ENCODE measurements around the gene ZNF689. TPM values are rescaled to one million over a fixed set of nuclear protein-coding genes. Genes with fewer than 3 reads are reported as not detected.

ZNF689 gene
- total RNA-seq, 3 donors from 2014 or later (not counting 1 experiment from before 2014, with no cell fraction given), result 8.8 to 9.3 (median 9.1) TPM

- Mint-ChIP-seq H3K4me3 (no peak overlapping the region), H3K27ac (no peak overlapping the region), H3K36me3 (no peaks in the 10 kb centered on the region), H3K27me3 (ENCODE audit: low read depth in 2 of 2) (no peaks in the 10 kb centered on the region), H3K4me1 (peaks cover 37 to 54% of the 10 kb centered on the region in 2 donors), H3K9me3 (no peaks in the 10 kb centered on the region)
- no peaks in the 10 kb centered on the region for H3K27me3 ChIP-seq (ENCODE audit: control insufficient read depth, insufficient read depth, low read length)
- no peak for DNase-seq
- 97% methylated on average over 18 of the region's 18 CpGs for WGBS (ENCODE audit: insufficient coverage)
- peaks cover 44% of the 10 kb centered on the region for H3K36me3 ChIP-seq (ENCODE audit: control insufficient read depth, insufficient read depth, low read length)
- H3K4me1 ChIP-seq (ENCODE audit: control insufficient read depth, insufficient read depth, low read length), result peaks cover 32% of the 10 kb centered on the region
- intact Hi-C loops (cut with micrococcal nuclease), result loop anchor here (5.0 kb wide), 2 partner anchors 83 to 1833 kb away; partner anchors contain the start of genes ATXN2L and ZNF688
- no peak overlapping the region for H3K27ac ChIP-seq (ENCODE audit: low read length)
- no peaks in the 10 kb centered on the region for H3K9me3 ChIP-seq (ENCODE audit: control insufficient read depth, insufficient read depth, low read length)
- no peak for TF ChIP-seq CTCF (IDR thresholded peaks at IDR 0.05)
- H3K4me3 ChIP-seq (ENCODE audit: low read length), result no peak overlapping the region
- ATAC-seq, result no peak
Observed at GRCh38 chr16:30654856-30655255, 44.7 kb upstream of the ZNF689 start.

- intact Hi-C loops (cut with micrococcal nuclease), result loop anchor here (5.0 kb wide), 1 partner anchor 1830 kb away; the partner anchor contains the start of gene ATXN2L
- no peaks in the 10 kb centered on the region for H3K9me3 ChIP-seq (ENCODE audit: control insufficient read depth, insufficient read depth, low read length)
- H3K4me3 ChIP-seq (ENCODE audit: low read length), result no peak overlapping the region
- Mint-ChIP-seq H3K4me1 (peaks cover 36 to 45% of the 10 kb centered on the region in 2 donors), H3K27me3 (ENCODE audit: low read depth in 2 of 2) (no peaks in the 10 kb centered on the region), H3K27ac (peak overlapping the region; percentile 95 to 100), H3K4me3 (peak overlapping the region; percentile 100), H3K36me3 (no peaks in the 10 kb centered on the region), H3K9me3 (no peaks in the 10 kb centered on the region)
- H3K27ac ChIP-seq (ENCODE audit: low read length), result no peak overlapping the region
- no peak for DNase-seq
- no peak for ATAC-seq
- no peaks in the 10 kb centered on the region for H3K27me3 ChIP-seq (ENCODE audit: control insufficient read depth, insufficient read depth, low read length)
- no peak for TF ChIP-seq CTCF (IDR thresholded peaks at IDR 0.05)
- H3K36me3 ChIP-seq (ENCODE audit: control insufficient read depth, insufficient read depth, low read length), result peaks cover 44% of the 10 kb centered on the region
- H3K4me1 ChIP-seq (ENCODE audit: control insufficient read depth, insufficient read depth, low read length), result peaks cover 42% of the 10 kb centered on the region
- WGBS (ENCODE audit: insufficient coverage), result 95% methylated on average over 18 of the region's 18 CpGs
Observed at GRCh38 chr16:30652718-30653117, 42.5 kb upstream of the ZNF689 start.

GRCh38 chr16:30652005-30652296 lies 41.8 kb upstream of the ZNF689 start:
- H3K9me3 Mint-ChIP-seq, result no peaks in the 10 kb centered on the region
- H3K4me1 ChIP-seq (ENCODE audit: control insufficient read depth, insufficient read depth, low read length), result peaks cover 35% of the 10 kb centered on the region
- peak overlapping the region; percentile 95 to 100 for H3K27ac Mint-ChIP-seq
- H3K36me3 Mint-ChIP-seq, result no peaks in the 10 kb centered on the region
- peaks cover 44% of the 10 kb centered on the region for H3K36me3 ChIP-seq (ENCODE audit: control insufficient read depth, insufficient read depth, low read length)
- peak overlapping the region; percentile 36 for H3K4me3 ChIP-seq (ENCODE audit: low read length)
- no peaks in the 10 kb centered on the region for H3K27me3 Mint-ChIP-seq (ENCODE audit: low read depth in 2 of 2)
- H3K27ac ChIP-seq (ENCODE audit: low read length), result peak overlapping the region; percentile 82
- peaks cover 32 to 37% of the 10 kb centered on the region in 2 donors for H3K4me1 Mint-ChIP-seq
- H3K9me3 ChIP-seq (ENCODE audit: control insufficient read depth, insufficient read depth, low read length), result no peaks in the 10 kb centered on the region
- intact Hi-C loops (cut with micrococcal nuclease), result loop anchor here (5.0 kb wide), 1 partner anchor 1830 kb away; the partner anchor contains the start of gene ATXN2L
- no peak for TF ChIP-seq CTCF (IDR thresholded peaks at IDR 0.05)
- no peaks in the 10 kb centered on the region for H3K27me3 ChIP-seq (ENCODE audit: control insufficient read depth, insufficient read depth, low read length)
- 21% methylated on average over 2 of the region's 2 CpGs for WGBS (ENCODE audit: insufficient coverage)
- peak overlapping the region; percentile 100 for H3K4me3 Mint-ChIP-seq
- DNase-seq, result no peak
- no peak for ATAC-seq

All from natural killer cell (primary cell).